Prostate gland (tissue), 2 donors: ENCODE measurements around the gene AKR1D1.

Source experiments
- CTCF ChIP-seq, 4 experiments: fragments of 200-600 bp in 2 of 4; fragments of 450-650 bp in 2 of 4; sonication (generic) in 2 of 4; IDR thresholded peaks; 1 replicate in 3 of 4; 2 replicates in 1 of 4; pipeline ENCODE4 v1.5.1; 2016 to 2019; ENCODE audit warnings: antibody characterized with exemption in 4 of 4, mild to moderate bottlenecking in 2 of 4, moderate library complexity in 2 of 4
- POLR2A ChIP-seq: fragments of 450-650 bp; IDR thresholded peaks from one replicate; pipeline ENCODE4 v1.6.1; 2016; ENCODE audit warnings: antibody characterized with exemption, mild to moderate bottlenecking

DNA sequence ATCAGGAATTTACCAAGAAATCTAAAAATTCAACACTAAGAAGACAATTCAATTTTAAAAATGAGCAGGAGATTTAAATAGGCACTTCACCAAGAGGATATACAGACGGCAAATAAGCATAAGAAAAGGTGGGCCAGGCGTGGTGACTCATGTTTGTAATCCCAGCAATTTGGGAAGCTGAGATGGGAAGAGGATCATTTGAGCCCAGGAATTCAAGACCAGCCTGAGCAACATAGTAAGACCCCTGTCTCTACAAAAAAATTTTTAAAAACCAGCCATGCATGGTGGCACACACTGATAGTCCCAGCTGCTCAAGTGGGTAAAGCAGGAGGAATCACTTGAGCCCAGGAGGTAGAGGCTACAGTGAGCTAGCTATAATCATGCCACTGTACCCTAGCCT, 3.5 kb upstream of the AKR1D1 start:
- no peak for TF ChIP-seq CTCF (IDR thresholded peaks at IDR 0.05)
- no peak for TF ChIP-seq POLR2A
